RWPE2 (cell line): Measurements from ENCODE around the gene IFI27.

ENCODE experiments used
- ATAC-seq: fragments of 200-7000 bp; cut with Tn5 transposase; 3 replicates; pipeline ENCODE4 v1.9.1; 2021; ENCODE audit warnings: low read depth
- DNase-seq: peaks from one replicate; pipeline ENCODE4 v3.0.0-alpha.2; 2020; ENCODE audit warnings: low spot score
- H3K27ac ChIP-seq: fragments of 450-650 bp; 2 replicates; pipeline ENCODE4 v1.5.1; 2017; ENCODE audit warnings: mild to moderate bottlenecking; ENCODE audit not compliant: poor library complexity, severe bottlenecking
- H3K27me3 ChIP-seq: fragments of 250-450 bp; sonication (Bioruptor Pico); 2 replicates; pipeline ENCODE4 v1.5.1; 2021; ENCODE audit warnings: mild to moderate bottlenecking, moderate library complexity; ENCODE audit not compliant: insufficient read depth, poor library complexity, severe bottlenecking
- H3K36me3 ChIP-seq: fragments of 250-450 bp; sonication (Bioruptor Pico); 2 replicates; pipeline ENCODE4 v1.5.1; 2020; ENCODE audit warnings: low read depth, mild to moderate bottlenecking, moderate library complexity
- H3K4me1 ChIP-seq: fragments of 250-450 bp; sonication (Bioruptor Pico); 2 replicates; pipeline ENCODE4 v1.5.1; 2021; ENCODE audit warnings: mild to moderate bottlenecking, moderate library complexity; ENCODE audit not compliant: insufficient read depth, poor library complexity, severe bottlenecking
- H3K4me3 ChIP-seq: fragments of 250-450 bp; sonication (Bioruptor Pico); 2 replicates; pipeline ENCODE4 v1.5.1; 2021; ENCODE audit warnings: mild to moderate bottlenecking, moderate library complexity; ENCODE audit not compliant: severe bottlenecking
- H3K9me3 ChIP-seq: fragments of 250-450 bp; sonication (Bioruptor Pico); 2 replicates; pipeline ENCODE4 v1.5.1; 2021; ENCODE audit warnings: mild to moderate bottlenecking, moderate library complexity; ENCODE audit not compliant: severe bottlenecking
- CTCF ChIP-seq: fragments of 450-650 bp; IDR thresholded peaks from one replicate; pipeline ENCODE4 v1.5.1; 2017; ENCODE audit warnings: mild to moderate bottlenecking, moderate library complexity; ENCODE audit not compliant: poor library complexity, severe bottlenecking

Gene IFI27

GRCh38 chr14:94113908-94114588 is 3.5 kb downstream of the IFI27 start:
- TF ChIP-seq CTCF: no peak
- no peak for ATAC-seq
- DNase-seq: peak; percentile 23
- Histone ChIP-seq H3K9me3 (no peaks in the 10 kb centered on the region), H3K27ac (no peak overlapping the region), H3K27me3 (no peaks in the 10 kb centered on the region), H3K4me1 (peaks cover 7% of the 10 kb centered on the region), H3K36me3 (no peaks in the 10 kb centered on the region), H3K4me3 (no peak overlapping the region)

GRCh38 chr14:94114589-94115057 is 4.1 kb downstream of the IFI27 start:
- Histone ChIP-seq H3K36me3 (no peaks in the 10 kb centered on the region), H3K4me1 (peaks cover 7% of the 10 kb centered on the region), H3K27ac (no peak overlapping the region), H3K9me3 (no peaks in the 10 kb centered on the region), H3K27me3 (no peaks in the 10 kb centered on the region), H3K4me3 (no peak overlapping the region)
- no peak for TF ChIP-seq CTCF
- ATAC-seq (no peak), DNase-seq (peak; percentile 49)

- H3K4me1 ChIP-seq: peaks cover 6% of the 10 kb centered on the region
- H3K9me3 ChIP-seq: no peaks in the 10 kb centered on the region
- DNase-seq (peak; percentile 47), ATAC-seq (0 out of 3 replicates have a peak, but pooled peaks have one; percentile 5)
- no peaks in the 10 kb centered on the region for H3K36me3 ChIP-seq
- no peak for TF ChIP-seq CTCF
- H3K27me3 ChIP-seq: no peaks in the 10 kb centered on the region
- no peak overlapping the region for H3K4me3 ChIP-seq
- H3K27ac ChIP-seq: no peak overlapping the region
These were observed 4.6 kb downstream of the IFI27 start for GRCh38 chr14:94115058-94115591.

GRCh38 chr14:94115631-94116030 is 5.1 kb downstream of the IFI27 start:
- H3K36me3 ChIP-seq: no peaks in the 10 kb centered on the region
- H3K27ac ChIP-seq: no peak overlapping the region
- H3K4me3 ChIP-seq: no peak overlapping the region
- ATAC-seq (no peak), DNase-seq (peak; percentile 68)
- no peaks in the 10 kb centered on the region for H3K9me3 ChIP-seq
- no peak for TF ChIP-seq CTCF
- H3K4me1 ChIP-seq: peaks cover under 1% of the 10 kb centered on the region
- H3K27me3 ChIP-seq: no peaks in the 10 kb centered on the region

GRCh38 chr14:94116701-94117100 is 6.2 kb downstream of the IFI27 start:
- ATAC-seq: no peak
- peak; percentile 54 for DNase-seq

More at GRCh38 chr14:94116701-94117100, 6.2 kb downstream of the IFI27 start:
- no peak overlapping the region for H3K4me3 ChIP-seq
- no peak overlapping the region for H3K27ac ChIP-seq
- H3K4me1 ChIP-seq: no peaks in the 10 kb centered on the region
- H3K36me3 ChIP-seq: no peaks in the 10 kb centered on the region
- no peaks in the 10 kb centered on the region for H3K9me3 ChIP-seq
- H3K27me3 ChIP-seq: no peaks in the 10 kb centered on the region
- TF ChIP-seq CTCF: no peak
